HG02798 (cell line): ENCODE results near the gene GPR37.
A peak's percentile ranks its signal among the peaks of the same experiment; 100 is the strongest.

Source experiments
- ATAC-seq: cut with Tn5 transposase; IDR thresholded peaks from one replicate; pipeline ENCODE4 v1.9.1; 2021; ENCODE audit warnings: mild to moderate bottlenecking; ENCODE audit not compliant: unreplicated experiment, poor library complexity

Gene GPR37

GRCh38 chr7:124781418-124781817 lies 15.8 kb upstream of the GPR37 start:
- no peak for ATAC-seq

- ATAC-seq, result no peak
Measured at GRCh38 chr7:124780608-124781007, 15.0 kb upstream of the GPR37 start.

- no peak for ATAC-seq
Measured at GRCh38 chr7:124780056-124780455, 14.5 kb upstream of the GPR37 start.

DNA sequence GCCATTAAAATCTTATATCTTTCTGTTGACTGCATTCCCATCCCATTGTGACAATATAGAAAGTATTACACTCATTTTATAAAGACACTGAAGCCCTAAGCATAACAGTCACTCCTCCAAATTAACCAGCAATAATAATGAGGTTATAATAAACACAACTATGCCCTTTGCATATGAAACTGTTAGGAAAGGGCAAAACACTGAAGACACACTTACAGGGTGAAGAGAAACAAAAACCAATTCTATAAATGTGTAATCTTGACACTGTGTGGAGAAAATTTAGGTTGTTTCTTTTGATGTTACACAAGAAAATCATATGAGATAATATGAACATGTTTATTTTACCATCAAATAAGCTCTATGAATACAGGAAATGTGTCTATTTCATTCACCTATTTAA lies 14.0 kb upstream of the GPR37 start:
- no peak for ATAC-seq

- no peak for ATAC-seq
Measured at GRCh38 chr7:124779194-124779593, 13.6 kb upstream of the GPR37 start.

DNA sequence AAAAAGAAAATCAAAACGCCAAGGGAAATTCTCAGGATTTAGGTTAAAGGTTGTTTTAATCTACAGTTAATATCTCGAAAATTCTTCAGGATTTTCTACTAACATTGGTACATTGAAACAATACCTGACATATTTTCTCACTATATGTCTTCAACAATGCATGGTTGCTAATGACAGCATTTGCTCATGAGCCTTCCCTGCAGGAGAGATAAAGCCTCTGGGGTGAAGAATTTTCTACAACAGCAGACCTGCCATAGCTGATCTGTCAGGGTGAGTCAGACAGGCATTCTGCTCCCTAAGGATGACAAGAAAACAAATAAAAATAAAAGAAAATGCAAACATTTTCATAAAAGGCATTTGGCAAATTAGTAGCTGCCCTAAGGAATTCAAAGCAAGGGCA lies 11.7 kb upstream of the GPR37 start:
- ATAC-seq, result no peak

GRCh38 chr7:124776153-124776552 lies 10.6 kb upstream of the GPR37 start:
- no peak for ATAC-seq

- no peak for ATAC-seq
Measured at GRCh38 chr7:124775422-124775821, 9.8 kb upstream of the GPR37 start.

GRCh38 chr7:124773938-124774337 lies 8.3 kb upstream of the GPR37 start:
- no peak for ATAC-seq

GRCh38 chr7:124773339-124773738 lies 7.7 kb upstream of the GPR37 start:
- no peak for ATAC-seq

DNA sequence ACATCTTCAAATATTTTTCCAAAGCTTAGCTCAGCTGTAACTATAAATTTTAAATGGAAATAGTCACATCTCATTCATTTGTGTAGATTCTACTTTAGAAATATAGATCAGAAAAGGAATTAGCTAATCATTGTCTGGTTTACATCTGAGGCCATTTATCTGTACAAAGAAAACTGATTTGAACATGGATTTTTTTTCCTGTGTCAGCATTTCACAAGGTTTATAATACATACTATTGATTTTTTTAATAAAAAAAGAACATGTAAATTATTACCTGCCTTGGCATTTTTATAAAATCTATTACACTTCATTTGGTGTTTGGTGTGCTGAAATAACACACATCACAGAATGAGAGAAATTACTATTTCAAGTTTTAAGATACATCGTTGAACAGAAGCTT lies 3.5 kb upstream of the GPR37 start:
- no peak for ATAC-seq

- no peak for ATAC-seq
Measured at GRCh38 chr7:124768525-124768924, 2.9 kb upstream of the GPR37 start.

DNA sequence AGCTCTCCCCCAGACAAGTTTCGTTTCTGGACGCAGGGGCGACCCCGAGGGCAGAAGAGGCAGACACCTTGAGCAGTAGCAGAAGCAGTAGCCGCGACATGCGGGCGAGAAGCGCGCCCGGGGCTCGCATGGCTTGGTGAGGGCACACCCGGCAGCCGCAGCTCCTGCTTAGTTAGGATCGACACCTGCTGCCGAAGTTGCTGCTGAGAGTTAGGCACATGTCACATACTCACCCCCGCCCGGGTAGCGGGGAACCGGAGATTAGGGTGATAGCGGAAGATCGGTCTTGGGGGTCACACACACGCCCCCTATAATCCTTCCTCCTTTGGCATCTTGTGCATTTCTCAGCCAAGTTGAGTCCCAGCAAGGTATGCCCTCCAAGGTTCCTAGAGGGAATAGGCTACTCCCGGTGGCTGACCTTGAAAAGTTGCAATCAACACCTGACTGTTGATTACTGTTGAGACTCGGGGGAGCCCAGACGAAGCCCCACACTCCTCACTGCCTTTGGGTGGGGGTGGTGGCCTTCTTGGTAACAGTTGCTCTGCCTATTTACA lies 668 bp downstream of the GPR37 start:
- peak; percentile 38 for ATAC-seq

DNA sequence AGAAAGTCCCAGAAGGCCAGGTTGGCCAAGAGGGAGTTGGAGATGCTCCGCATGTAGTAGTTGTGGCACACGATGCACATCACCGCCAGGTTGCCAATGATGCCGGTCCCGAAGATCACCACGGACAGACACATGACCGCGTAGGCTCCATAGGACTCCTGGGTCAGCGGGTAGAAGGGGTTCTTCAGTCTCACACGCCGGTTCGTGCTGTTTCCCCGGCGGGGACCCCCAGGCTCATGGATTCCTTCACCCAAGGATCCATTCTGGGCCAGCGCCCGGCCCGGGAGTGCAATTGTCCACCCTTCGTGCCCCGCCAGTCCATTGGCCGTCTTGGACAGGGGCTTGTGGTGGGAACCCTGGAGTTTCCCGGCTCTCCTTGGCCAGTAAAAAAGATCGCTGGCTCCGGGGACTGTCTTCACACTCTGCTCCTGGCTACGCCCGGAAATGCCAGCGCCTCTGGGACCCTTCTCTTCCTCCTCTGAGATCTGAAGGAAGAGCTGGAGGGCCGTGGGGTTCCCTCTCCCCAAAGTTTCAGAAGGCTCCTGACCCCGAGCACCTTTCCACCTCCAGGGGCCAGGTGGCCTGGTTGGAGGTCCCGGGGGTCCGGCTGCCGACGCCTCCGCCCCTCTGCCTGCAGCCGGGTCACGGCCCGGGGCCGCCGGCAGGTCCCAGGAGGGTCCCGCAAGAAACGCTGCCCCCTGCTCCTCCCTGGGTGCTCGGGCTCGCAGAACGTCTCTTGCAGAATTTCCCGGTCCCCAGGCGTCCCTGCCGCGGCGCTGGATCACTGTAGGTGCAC lies 1.3 kb downstream of the GPR37 start:
- ATAC-seq, result no peak

DNA sequence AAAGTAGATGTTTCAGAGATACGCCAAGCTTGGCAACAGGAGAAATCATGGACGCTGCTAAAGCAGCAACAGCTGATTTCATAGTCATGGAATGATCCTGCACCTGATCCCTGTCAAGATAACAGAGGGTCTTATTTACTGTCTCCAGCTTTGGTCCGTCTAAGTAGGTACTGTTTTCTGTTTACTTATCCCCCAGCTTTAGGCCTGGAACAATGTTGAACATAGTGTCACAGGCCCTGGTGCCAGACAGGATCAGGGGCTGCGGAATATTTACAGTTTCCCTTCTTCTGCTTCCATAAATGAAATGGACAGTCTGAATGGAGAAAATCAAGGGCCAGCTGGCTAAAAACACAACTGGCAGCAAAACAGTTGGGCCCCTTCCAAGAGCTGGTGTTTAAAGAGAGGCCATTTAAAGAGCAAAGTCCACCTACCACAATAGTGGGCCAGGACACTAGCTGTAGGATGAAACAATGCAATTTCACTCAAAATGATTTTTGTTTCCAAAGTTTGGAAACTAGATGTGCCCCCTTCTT lies 2.9 kb downstream of the GPR37 start:
- ATAC-seq, result no peak

DNA sequence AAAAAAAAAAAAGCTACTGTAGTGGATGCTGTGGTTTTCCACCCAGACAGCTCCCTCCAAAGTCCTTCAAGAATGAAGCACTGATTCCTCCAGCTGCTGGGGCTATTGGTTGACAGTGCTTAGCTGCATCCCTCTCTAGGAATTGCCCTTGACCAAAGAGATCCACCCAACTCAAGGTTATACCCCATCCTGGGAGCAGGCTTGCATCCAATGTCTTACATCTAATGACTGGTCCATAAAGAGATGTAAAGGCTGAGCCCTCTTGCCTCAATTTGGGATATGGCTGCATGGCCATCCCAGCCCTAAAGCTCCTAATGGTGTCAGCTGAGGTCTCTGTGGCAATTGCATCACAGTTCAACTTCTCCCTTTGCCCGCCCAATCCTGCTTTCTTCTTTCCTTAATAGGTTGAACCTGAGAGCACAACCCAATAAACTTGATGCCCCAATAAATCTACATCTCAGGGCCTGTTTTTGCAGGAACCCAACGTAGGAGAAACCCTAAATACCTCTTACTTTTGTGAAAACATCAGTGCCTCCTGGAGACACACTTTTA lies 4.4 kb downstream of the GPR37 start:
- ATAC-seq, result no peak

- ATAC-seq, result no peak
Measured at GRCh38 chr7:124758327-124758726, 7.3 kb downstream of the GPR37 start.

DNA sequence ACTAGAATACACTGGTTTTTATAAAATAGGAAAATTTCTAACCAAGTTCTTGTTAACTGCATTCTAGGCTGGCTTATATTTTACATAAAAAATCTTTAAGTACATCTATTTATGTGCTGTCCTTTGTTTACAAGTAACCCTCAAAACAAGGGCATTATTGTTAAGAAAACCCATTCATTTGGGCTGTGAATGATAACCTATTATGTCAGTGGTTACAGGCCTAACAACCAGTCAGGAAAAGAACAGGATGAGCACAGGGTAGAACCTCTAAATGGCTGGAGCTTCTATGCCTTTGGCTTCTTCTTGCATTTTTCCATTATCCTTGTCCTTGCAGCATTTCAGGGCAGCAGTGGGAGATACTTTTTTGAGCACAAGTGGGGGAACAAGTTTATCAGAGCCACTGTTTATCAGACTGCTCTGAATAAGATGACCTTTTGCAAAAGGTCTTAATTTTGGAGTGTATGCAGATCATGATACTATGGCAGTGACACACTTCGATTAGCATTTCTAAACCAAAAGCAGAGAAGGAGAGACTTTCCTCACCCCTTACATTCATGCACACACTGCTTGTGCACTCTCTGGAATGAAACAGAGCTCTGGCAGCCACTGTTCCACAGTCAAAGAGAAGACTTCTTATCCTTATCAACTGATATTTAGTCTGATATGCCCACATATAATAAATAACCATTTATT lies 10.9 kb downstream of the GPR37 start:
- ATAC-seq, result no peak

DNA sequence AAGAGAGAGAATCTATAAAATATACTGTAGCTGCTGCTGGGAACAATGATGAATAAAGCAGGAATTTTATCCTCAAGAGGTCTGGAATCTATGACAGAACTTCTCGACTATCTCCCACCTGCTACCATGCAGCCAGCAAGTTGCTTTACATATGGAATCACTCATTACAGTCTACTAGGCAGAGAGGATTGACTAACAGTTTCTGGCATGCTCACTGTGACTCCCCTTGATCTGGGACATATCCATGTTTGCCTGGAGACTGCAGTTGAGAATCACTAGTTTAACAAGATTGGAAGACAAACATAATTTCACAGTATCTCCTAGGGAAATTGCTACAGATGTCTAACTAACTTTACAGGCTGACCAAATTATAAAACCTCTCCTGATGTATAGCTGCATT lies 13.3 kb downstream of the GPR37 start:
- no peak for ATAC-seq

DNA sequence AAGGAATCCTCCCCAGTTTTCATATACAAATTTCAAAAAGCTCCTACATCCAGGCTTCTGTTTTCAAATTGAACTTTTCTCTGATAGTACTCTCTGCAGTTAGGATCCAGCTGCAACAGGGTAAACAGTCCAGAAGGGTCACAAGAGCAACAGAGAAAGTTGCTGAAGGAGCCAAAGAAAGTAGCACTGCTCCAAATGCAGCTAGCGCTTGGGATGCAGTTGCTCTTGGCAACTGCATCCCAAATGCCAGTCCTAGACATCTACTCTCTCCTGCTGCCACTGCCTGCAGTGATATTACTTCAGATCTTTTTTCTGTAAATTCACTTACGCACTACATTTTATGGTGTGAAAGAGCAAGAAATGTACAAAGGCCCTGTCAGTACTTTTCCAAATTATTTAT lies 14.6 kb downstream of the GPR37 start:
- no peak for ATAC-seq

DNA sequence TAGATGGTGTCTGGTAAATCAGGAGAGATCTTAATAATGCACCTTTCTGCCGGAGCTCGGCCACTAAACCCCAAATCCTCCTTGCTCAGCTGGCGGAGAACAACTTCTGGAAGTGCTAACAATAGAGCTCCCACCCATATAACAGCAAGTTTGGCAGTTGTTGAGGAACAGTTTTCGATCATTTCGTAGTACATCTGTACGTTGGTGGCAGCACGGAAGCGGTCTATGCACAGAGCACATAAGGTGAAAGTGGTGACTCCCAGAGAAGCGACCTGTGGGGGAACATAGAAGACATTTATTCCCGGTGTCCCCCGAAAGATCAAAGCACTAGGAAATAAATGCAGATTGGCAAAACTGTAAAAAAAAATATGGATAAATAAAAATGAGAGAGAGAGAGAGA lies 18.5 kb downstream of the GPR37 start:
- ATAC-seq, result no peak
